GM12878 (cell line): Measurements from ENCODE around the gene SPTSSB. TPM values are rescaled to one million over a fixed set of nuclear protein-coding genes. Genes with fewer than 3 reads are reported as not detected.

Source experiments
- ATAC-seq: fragments of 200-7000 bp; cut with Tn5 transposase; 3 replicates; pipeline ENCODE4 v1.9.1; 2020; ENCODE audit warnings: mild to moderate bottlenecking, moderate library complexity
- BruUV-seq: library from RNA; stranded (reverse); fragments of 400-500 nt; replicated peaks from 2 replicates; lab custom pipeline; 2021; lab: Mats Ljungman, UMichigan
- CTCF ChIA-PET: fragments of 300-600 bp; sonication (Branson Sonifier 250); formaldehyde crosslinking; extraction: SDS; loops from one replicate; lab custom pipeline; 2021; ENCODE audit warnings: inconsistent platforms; lab: Yijun Ruan, JAX
- POLR2A ChIA-PET: fragments of 350-600 bp; formaldehyde crosslinking; extraction: SDS; loops from one replicate; lab custom pipeline; 2021; ENCODE audit warnings: inconsistent platforms; lab: Charles Lee
- RAD21 ChIA-PET: fragments of 300-600 bp; sonication (Branson Sonifier 250); formaldehyde crosslinking; loops from one replicate; lab custom pipeline; 2023; ENCODE audit warnings: antibody characterized with exemption; ENCODE audit not compliant: unreplicated experiment; lab: Charles Lee
- SMC1A ChIA-PET: fragments of 300-600 bp; sonication (Branson Sonifier 250); formaldehyde crosslinking; loops from one replicate; lab custom pipeline; 2023; ENCODE audit not compliant: unreplicated experiment, uncharacterized antibody; lab: Charles Lee
- DNase-seq: peaks from one replicate; pipeline ENCODE4 v3.0.0-alpha.2; 2011; ENCODE audit warnings: low read depth, low spot score
- FAIRE-seq: peaks from 3 replicates; lab custom pipeline; 2011; peaks lifted over from hg19 to GRCh38; lab: Jason Lieb, UNC
- H2AFZ ChIP-seq: 2 replicates; pipeline ENCODE4 v1.6.0; 2011; ENCODE audit warnings: low read depth, low read length, control low read depth; ENCODE audit not compliant: control insufficient read depth
- H3K27ac ChIP-seq: 2 replicates; pipeline ENCODE4 v1.5.1; 2011; ENCODE audit warnings: control low read depth; ENCODE audit not compliant: control insufficient read depth, insufficient read depth
- H3K27me3 ChIP-seq, 2 experiments: replicated peaks in 1 of 2; 2 replicates each; pipeline versions ENCODE4 v1.6.0 to v1.6.1; 2011; ENCODE audit warnings: low read length in 1 of 2; ENCODE audit not compliant: control insufficient read depth in 2 of 2, insufficient read depth in 2 of 2
- H3K36me3 ChIP-seq, 2 experiments: 2 replicates each; pipeline ENCODE4 v1.5.1; 2011; ENCODE audit warnings: low read length in 1 of 2; ENCODE audit not compliant: control insufficient read depth in 2 of 2, insufficient read depth in 2 of 2
- H3K4me1 ChIP-seq: 2 replicates; pipeline ENCODE4 v1.6.1; 2011; ENCODE audit warnings: mild to moderate bottlenecking, low read length, moderate library complexity, mixed read lengths; ENCODE audit not compliant: control insufficient read depth, insufficient read depth
- H3K4me2 ChIP-seq: 2 replicates; pipeline ENCODE4 v1.6.0; 2011; ENCODE audit warnings: control low read depth; ENCODE audit not compliant: control insufficient read depth, insufficient read depth
- H3K4me3 ChIP-seq: fragments of 200-600 bp; sonication (generic); 2 replicates; pipeline ENCODE4 v1.5.1; 2016
- H3K79me2 ChIP-seq: 2 replicates; pipeline ENCODE4 v1.6.0; 2011; ENCODE audit warnings: low read length; ENCODE audit not compliant: control insufficient read depth, insufficient read depth
- H3K9ac ChIP-seq: 2 replicates; pipeline ENCODE4 v1.8.0; 2011; ENCODE audit warnings: low read length, control low read depth, mixed read lengths; ENCODE audit not compliant: control insufficient read depth, insufficient read depth
- H3K9me3 ChIP-seq: replicated peaks from 3 replicates; pipeline ENCODE4 v1.5.1; 2011; ENCODE audit warnings: mild to moderate bottlenecking, low read length; ENCODE audit not compliant: control insufficient read depth, insufficient read depth
- H4K20me1 ChIP-seq: 2 replicates; pipeline ENCODE4 v1.6.0; 2011; ENCODE audit not compliant: control insufficient read depth, insufficient read depth
- ATF7 ChIP-seq: fragments of 450-650 bp; IDR thresholded peaks from 2 replicates; pipeline ENCODE4 v1.6.1; 2016; ENCODE audit warnings: low read depth, mild to moderate bottlenecking
- CBX3 ChIP-seq: fragments of 200-600 bp; sonication (generic); IDR thresholded peaks from 2 replicates; pipeline ENCODE4 v1.6.1; 2016; ENCODE audit warnings: low read depth, borderline replicate concordance
- CHD2 ChIP-seq: IDR thresholded peaks from 2 replicates; pipeline ENCODE4 v1.6.1; 2011; ENCODE audit warnings: low read depth, low read length, improper control_type of control experiment, borderline replicate concordance
- CREB1 ChIP-seq: IDR thresholded peaks from 2 replicates; pipeline ENCODE4 v1.6.1; 2012; ENCODE audit warnings: low read depth, mild to moderate bottlenecking, inconsistent platforms
- EP300 ChIP-seq, 2 experiments: fragments of 150-350 bp in 1 of 2; IDR thresholded peaks; 2 replicates each; pipeline ENCODE4 v1.6.1; 2011 to 2012; ENCODE audit warnings: low read depth in 2 of 2, low read length in 2 of 2, borderline replicate concordance in 1 of 2, improper control_type of control experiment in 1 of 2, inconsistent platforms in 1 of 2; ENCODE audit not compliant: control insufficient read depth in 1 of 2
- IKZF2 ChIP-seq, 2 experiments: fragments of 450-650 bp; IDR thresholded peaks; 2 replicates each; pipeline ENCODE4 v1.6.1; 2017; ENCODE audit warnings: mild to moderate bottlenecking in 2 of 2, moderate library complexity in 2 of 2
- MTA2 ChIP-seq: fragments of 450-650 bp; IDR thresholded peaks from 2 replicates; pipeline ENCODE4 v1.6.1; 2016; ENCODE audit warnings: low read depth, mild to moderate bottlenecking, moderate library complexity
- RAD21 ChIP-seq: IDR thresholded peaks from 2 replicates; pipeline ENCODE4 v1.6.1; 2011; ENCODE audit warnings: mild to moderate bottlenecking, low read depth, low read length, moderate library complexity; ENCODE audit not compliant: insufficient read depth
- SPI1 ChIP-seq: IDR thresholded peaks from 2 replicates; pipeline ENCODE4 v1.6.1; 2011; ENCODE audit warnings: low read depth, mild to moderate bottlenecking, low read length, moderate library complexity, borderline replicate concordance; ENCODE audit not compliant: insufficient read depth
- SREBF2 ChIP-seq: IDR thresholded peaks from 2 replicates; pipeline ENCODE4 v1.6.1; 2012; ENCODE audit warnings: mild to moderate bottlenecking, low read length
- STAT3 ChIP-seq: IDR thresholded peaks from 2 replicates; pipeline ENCODE4 v1.6.1; 2011; ENCODE audit warnings: low read depth, low read length, improper control_type of control experiment
- WGBS: methylation state at CpG from one replicate; pipeline ENCODE4 v1.1.6; 2016; ENCODE audit warnings: low lambda C conversion rate; ENCODE audit not compliant: insufficient replicate concordance, insufficient coverage; ENCODE audit errors: missing lambda C conversion rate; 5-methylcytosine and 5-hydroxymethylcytosine counted together
- in situ Hi-C: fragments of 300-500 bp; cut with MboI; formaldehyde crosslinking; loops from 9 replicates; pipeline ENCODE4 v1.14.3; 2018; ENCODE audit warnings: mixed read lengths
- intact Hi-C: fragments of 100-400 bp; cut with micrococcal nuclease; formaldehyde crosslinking; loops from one replicate; pipeline ENCODE4 v1.14.2; 2022; ENCODE audit not compliant: unreplicated experiment
- polyA plus RNA-seq, 11 experiments: library from polyadenylated mRNA; depleted of rRNA in 4 of 11; unstranded in 6 of 11; stranded (reverse) in 5 of 11; fragments of >200 nt; fragmentation: Nextera tagmentation in 4 of 11; fragmentation: Illumina TruSeq in 1 of 11; extraction: Ambion mirVana in 4 of 11; extraction: Trizol in 1 of 11; gene quantifications; 1 replicate in 1 of 11; 2 replicates in 10 of 11; pipeline versions ENCODE4 v1.2.1 to v1.2.3, GENCODE V29; 2011 to 2016; ENCODE audit warnings: inconsistent platforms in 2 of 11, missing spikeins in 2 of 11, low read depth in 1 of 11
- total RNA-seq, 4 experiments: library from RNA; depleted of rRNA in 3 of 4; stranded (reverse); fragments of >200 nt in 3 of 4; fragmentation: Illumina TruSeq in 1 of 4; extraction: Trizol in 1 of 4; gene quantifications; 2 replicates each; pipeline versions ENCODE4 v1.2.1 to v1.2.3, GENCODE V29; 2013 to 2021
- TF ChIP-seq, protein P1 (sequence below): fragments of 450-650 bp; formaldehyde crosslinking; IDR thresholded peaks from 2 replicates; pipeline ENCODE4 v1.4.0; 2022; ENCODE audit warnings: mild to moderate bottlenecking, moderate library complexity

SPTSSB gene
- total and polyA plus RNA-seq, 10 of the 15 experiments (the other 5 are each of a cell fraction or from before 2014, with no cell fraction given) = 0.19 to 30.6 (median 0.91) TPM

DNA sequence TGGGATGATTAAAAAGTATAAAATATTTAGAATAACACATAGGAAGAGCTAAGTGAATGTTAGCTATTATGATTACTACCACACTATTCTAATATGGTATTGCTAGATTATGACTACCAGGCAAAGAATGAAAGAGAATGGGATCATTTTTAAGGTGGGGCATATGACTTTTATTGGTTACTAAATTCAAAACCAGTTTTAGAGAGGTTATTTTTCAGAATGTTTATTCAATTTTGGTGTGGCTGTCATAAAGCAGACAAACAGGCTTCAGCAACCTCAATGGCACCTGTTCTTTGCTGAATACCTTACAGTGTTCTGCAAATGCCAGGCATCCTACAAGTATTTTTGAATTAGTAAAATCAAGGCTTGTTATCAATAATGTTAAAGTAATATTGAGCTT lies 12.8 kb downstream of the SPTSSB start:
- intact Hi-C loops (no loop called here), in situ Hi-C loops (no loop called here)
- POLR2A ChIA-PET = no interaction called here
- H3K9me3 ChIP-seq = no peaks in the 10 kb centered on the region
- H3K4me2 ChIP-seq = no peak overlapping the region
- FAIRE-seq = no peak
- H3K9ac ChIP-seq = no peak overlapping the region
- no peak for TF ChIP-seq CREB1
- no peak for TF ChIP-seq RAD21
- TF ChIP-seq CBX3 = no peak
- TF ChIP-seq SREBF2 = no peak
- H3K4me1 ChIP-seq = no peaks in the 10 kb centered on the region
- no peaks in the 10 kb centered on the region for H3K36me3 ChIP-seq
- no peak overlapping the region for H3K4me3 ChIP-seq
- ATAC-seq = no peak
- no TSS peak for BruUV-seq
- no peaks in the 10 kb centered on the region for H4K20me1 ChIP-seq
- no peak overlapping the region for H3K27ac ChIP-seq
- DNase-seq = no peak
- no peaks in the 10 kb centered on the region for H3K27me3 ChIP-seq
- H3K79me2 ChIP-seq = no peaks in the 10 kb centered on the region
- no peak overlapping the region for H2AFZ ChIP-seq
- SMC1A ChIA-PET = interaction anchor here (0.9 to 1.3 kb wide), 3 partner anchors 13 to 48 kb away, joined by 3 to 4 read pairs (median 3); partner anchors contain the start of gene SPTSSB
- CTCF ChIA-PET = interaction anchor here (0.9 kb wide), 1 partner anchor 13 kb away, joined by 3 read pairs; the partner anchor contains the start of gene SPTSSB
- RAD21 ChIA-PET = no interaction called here

DNA sequence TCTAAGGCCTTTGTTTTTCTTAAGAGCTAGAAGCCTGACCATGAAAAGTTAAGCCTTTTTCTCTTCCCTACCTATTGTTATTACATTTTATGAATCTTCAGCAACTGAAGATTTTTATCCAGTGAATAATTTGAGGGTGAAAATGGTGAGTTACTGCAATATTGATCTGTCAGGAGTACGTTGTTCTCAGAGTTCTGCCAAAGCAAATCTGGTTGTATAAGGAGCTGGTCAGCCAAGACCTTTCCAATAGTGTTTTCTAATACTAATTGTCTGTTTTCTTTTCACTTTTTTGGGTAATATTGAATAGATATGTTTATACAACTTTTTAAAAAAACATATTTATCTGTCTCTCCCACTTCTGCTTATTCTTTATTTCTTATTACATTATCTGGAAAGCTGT lies 15.0 kb downstream of the SPTSSB start:
- intact Hi-C loops (no loop called here), in situ Hi-C loops (no loop called here)
- ChIA-PET CTCF (interaction anchor here (0.9 kb wide), 1 partner anchor 57 kb away, joined by 3 read pairs; no protein-coding TSS in a partner anchor), POLR2A (no interaction called here), RAD21 (no interaction called here), SMC1A (interaction anchor here (0.7 to 1.5 kb wide), 5 partner anchors 12 to 81 kb away, joined by 3 read pairs; no protein-coding TSS in a partner anchor)
- no peak overlapping the region for H3K27ac ChIP-seq
- no peak overlapping the region for H3K4me2 ChIP-seq
- no TSS peak for BruUV-seq
- WGBS = 0% methylated on average over 1 of the region's 1 CpG
- H3K79me2 ChIP-seq = no peaks in the 10 kb centered on the region
- H3K9me3 ChIP-seq = no peaks in the 10 kb centered on the region
- H3K27me3 ChIP-seq = no peaks in the 10 kb centered on the region
- no peak for FAIRE-seq
- no peak overlapping the region for H3K9ac ChIP-seq
- H3K4me1 ChIP-seq = no peaks in the 10 kb centered on the region
- H3K36me3 ChIP-seq = no peaks in the 10 kb centered on the region
- no peak overlapping the region for H3K4me3 ChIP-seq
- H2AFZ ChIP-seq = no peak overlapping the region
- ATAC-seq = no peak
- DNase-seq = no peak
- H4K20me1 ChIP-seq = no peaks in the 10 kb centered on the region
- TF ChIP-seq, protein P1, sequence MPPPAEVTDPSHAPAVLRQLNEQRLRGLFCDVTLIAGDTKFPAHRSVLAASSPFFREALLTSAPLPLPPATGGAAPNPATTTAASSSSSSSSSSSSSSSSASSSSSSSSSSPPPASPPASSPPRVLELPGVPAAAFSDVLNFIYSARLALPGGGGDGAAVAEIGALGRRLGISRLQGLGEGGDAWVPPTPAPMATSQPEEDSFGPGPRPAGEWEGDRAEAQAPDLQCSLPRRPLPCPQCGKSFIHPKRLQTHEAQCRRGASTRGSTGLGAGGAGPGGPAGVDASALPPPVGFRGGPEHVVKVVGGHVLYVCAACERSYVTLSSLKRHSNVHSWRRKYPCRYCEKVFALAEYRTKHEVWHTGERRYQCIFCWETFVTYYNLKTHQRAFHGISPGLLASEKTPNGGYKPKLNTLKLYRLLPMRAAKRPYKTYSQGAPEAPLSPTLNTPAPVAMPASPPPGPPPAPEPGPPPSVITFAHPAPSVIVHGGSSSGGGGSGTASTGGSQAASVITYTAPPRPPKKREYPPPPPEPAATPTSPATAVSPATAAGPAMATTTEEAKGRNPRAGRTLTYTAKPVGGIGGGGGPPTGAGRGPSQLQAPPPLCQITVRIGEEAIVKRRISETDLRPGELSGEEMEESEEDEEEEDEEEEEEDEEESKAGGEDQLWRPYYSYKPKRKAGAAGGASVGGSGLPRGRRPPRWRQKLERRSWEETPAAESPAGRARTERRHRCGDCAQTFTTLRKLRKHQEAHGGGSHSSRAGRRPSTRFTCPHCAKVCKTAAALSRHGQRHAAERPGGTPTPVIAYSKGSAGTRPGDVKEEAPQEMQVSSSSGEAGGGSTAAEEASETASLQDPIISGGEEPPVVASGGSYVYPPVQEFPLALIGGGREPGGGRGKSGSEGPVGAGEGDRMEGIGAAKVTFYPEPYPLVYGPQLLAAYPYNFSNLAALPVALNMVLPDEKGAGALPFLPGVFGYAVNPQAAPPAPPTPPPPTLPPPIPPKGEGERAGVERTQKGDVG = no peak
- no peak for TF ChIP-seq SPI1
- no peak for TF ChIP-seq CHD2
- no peak for TF ChIP-seq MTA2
- TF ChIP-seq SREBF2 = no peak
- TF ChIP-seq STAT3 = no peak
- no peak for TF ChIP-seq EP300 (IDR thresholded peaks at IDR 0.05; ENCODE audit: borderline replicate concordance in 1 of 2, control insufficient read depth in 1 of 2, low read depth in 2 of 2, low read length in 2 of 2)
- TF ChIP-seq ATF7 = no peak
- TF ChIP-seq IKZF2 (IDR thresholded peaks at IDR 0.05) = no peak
